Ovary (tissue), 9 donors: Measurements from ENCODE around the gene UBAC1. TPM values are rescaled to one million over a fixed set of nuclear protein-coding genes. Genes with fewer than 3 reads are reported as not detected.

Source experiments
- DNase-seq, 5 donors: peaks; one replicate each; pipeline ENCODE4 v3.0.0-alpha.2; 2019 to 2020
- H3K27ac ChIP-seq, 2 donors: fragments of 200-600 bp; one replicate each; pipeline versions ENCODE4 v1.5.1 to v1.8.0; 2019 to 2022
- H3K27me3 ChIP-seq: fragments of 200-600 bp; one replicate; pipeline ENCODE4 v1.8.0; 2022
- H3K36me3 ChIP-seq: fragments of 200-600 bp; sonication (generic); one replicate; pipeline ENCODE4 v1.5.1; 2019
- H3K4me1 ChIP-seq: one replicate; pipeline ENCODE4 v1.8.1; 2013; ENCODE audit warnings: mild to moderate bottlenecking, moderate library complexity; ENCODE audit not compliant: insufficient read depth
- H3K4me3 ChIP-seq: fragments of 200-600 bp; sonication (generic); one replicate; pipeline ENCODE4 v1.5.1; 2017
- H3K9me3 ChIP-seq, 2 donors: fragments of 200-600 bp in 1 of 2; sonication (generic) in 1 of 2; one replicate each; pipeline versions ENCODE4 v1.5.1 to v1.8.1; 2013 to 2019; ENCODE audit warnings: mild to moderate bottlenecking in 1 of 2, moderate library complexity in 1 of 2
- EP300 ChIP-seq: sonication (generic); formaldehyde crosslinking; IDR thresholded peaks from one replicate; pipeline ENCODE4 v1.6.1; 2017; ENCODE audit warnings: antibody characterized with exemption
- POLR2A ChIP-seq: fragments of 450-650 bp; IDR thresholded peaks from one replicate; pipeline ENCODE4 v1.6.1; 2017; ENCODE audit warnings: antibody characterized with exemption, mild to moderate bottlenecking, moderate library complexity
- WGBS, 3 donors: extraction: QIAGEN DNeasy Blood & Tissue Kit in 1 of 3; methylation state at CpG; one replicate each; pipeline versions ENCODE4 v1.1.5 to v1.1.7; 2013 to 2017; 5-methylcytosine and 5-hydroxymethylcytosine counted together
- intact Hi-C, 4 donors: fragments of 100-400 bp; cut with DNase I; formaldehyde crosslinking; loops; one replicate each; pipeline versions ENCODE4 v1.11.0 to v1.15.1; 2022 to 2023
- polyA plus RNA-seq, 2 donors: library from polyadenylated mRNA; stranded (reverse); fragments of 200-250 nt in 1 of 2; fragments of 350-450 nt in 1 of 2; fragmentation: Illumina TruSeq in 1 of 2; extraction: RNeasy Lipid Tissue Mini Kit (QIAGEN cat#74804) in 1 of 2; gene quantifications; one replicate each; pipeline ENCODE4 v1.2.3, GENCODE V29; 2013 to 2014
- total RNA-seq, 7 donors: library from RNA; depleted of rRNA in 2 of 7; stranded (reverse); fragments of >200 nt in 2 of 7; fragmentation: NEBNext Ultra II Directional in 3 of 7; extraction: Animal tissue kit (Norgen Biotek cat#: 25700) in 3 of 7; gene quantifications; one replicate each; pipeline versions ENCODE4 v1.1.0 to v1.2.4, GENCODE V29; 2016 to 2023
- TF ChIP-seq, protein P1 (sequence below), 3 donors: fragments of 450-650 bp in 2 of 3; fragments of 200-600 bp in 1 of 3; IDR thresholded peaks; one replicate each; pipeline versions ENCODE4 v1.5.1 to v1.8.0; 2016 to 2022; ENCODE audit warnings: antibody characterized with exemption in 3 of 3, mild to moderate bottlenecking in 1 of 3
- donor health status: DM: no; HTN: no; CAD: no; lungs with moderate emphysema.
- donor health status: DM: no; HTN: no; CAD: no.
- donor health status: Bipolar disorder and iron deficiency.
- donor health status: DM: yes; HTN: yes; CAD: no.
- donor health status: DM: no; HTN: no; CAD: no.
- donor health status: DM: yes; HTN: yes; CAD: no.

Gene UBAC1
- total and polyA plus RNA-seq, 9 donors: 19.7 to 42.0 (median 33.4) TPM

DNA sequence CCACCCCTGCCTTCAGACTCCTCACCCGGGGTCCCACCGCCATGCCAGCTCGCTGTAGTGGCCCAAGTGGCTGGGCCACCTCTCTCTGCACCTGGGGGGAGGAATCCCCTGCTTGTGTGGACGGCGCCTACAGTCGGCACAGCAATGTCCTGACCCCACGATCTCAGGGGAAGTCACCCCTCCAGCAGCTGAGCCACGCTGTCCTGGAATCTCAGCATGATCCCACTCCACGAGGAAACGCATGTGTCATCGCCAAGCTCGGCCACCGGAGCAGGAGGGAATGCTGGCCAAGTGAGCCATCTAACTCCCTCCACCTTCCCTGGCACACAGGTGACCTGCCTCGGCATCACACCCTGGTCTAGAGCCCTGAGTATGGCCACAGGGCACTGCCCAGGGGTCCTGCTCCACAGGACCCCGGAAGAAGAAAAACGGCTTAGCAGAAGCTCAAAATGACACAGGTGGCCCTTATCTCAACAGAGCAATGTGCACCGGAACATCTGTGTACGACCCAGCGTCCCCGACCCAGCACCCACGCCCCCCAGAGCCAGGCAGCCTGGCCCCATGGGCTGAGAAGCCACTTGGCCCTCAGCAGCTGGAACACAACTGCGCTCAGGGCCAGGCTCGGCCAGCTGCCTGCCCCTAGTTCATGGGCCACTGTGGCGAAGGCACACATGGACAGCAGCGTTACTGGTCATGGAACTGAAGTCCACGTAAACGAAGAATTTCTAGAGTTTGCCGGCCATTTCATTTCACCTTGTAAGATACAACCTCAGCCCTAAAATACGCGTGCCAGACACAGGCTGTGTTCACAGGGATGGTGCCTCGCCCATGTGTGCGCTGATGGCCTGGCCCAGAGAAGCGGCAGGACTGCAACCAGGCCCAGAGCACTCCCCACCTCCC lies 30.5 kb downstream of the UBAC1 start:
- H3K9me3 ChIP-seq: no peaks in the 10 kb centered on the region
- no peaks in the 10 kb centered on the region for H3K4me1 ChIP-seq
- H3K27me3 ChIP-seq: no peaks in the 10 kb centered on the region
- no peak for TF ChIP-seq POLR2A
- no peak for TF ChIP-seq EP300
- TF ChIP-seq, protein P1, sequence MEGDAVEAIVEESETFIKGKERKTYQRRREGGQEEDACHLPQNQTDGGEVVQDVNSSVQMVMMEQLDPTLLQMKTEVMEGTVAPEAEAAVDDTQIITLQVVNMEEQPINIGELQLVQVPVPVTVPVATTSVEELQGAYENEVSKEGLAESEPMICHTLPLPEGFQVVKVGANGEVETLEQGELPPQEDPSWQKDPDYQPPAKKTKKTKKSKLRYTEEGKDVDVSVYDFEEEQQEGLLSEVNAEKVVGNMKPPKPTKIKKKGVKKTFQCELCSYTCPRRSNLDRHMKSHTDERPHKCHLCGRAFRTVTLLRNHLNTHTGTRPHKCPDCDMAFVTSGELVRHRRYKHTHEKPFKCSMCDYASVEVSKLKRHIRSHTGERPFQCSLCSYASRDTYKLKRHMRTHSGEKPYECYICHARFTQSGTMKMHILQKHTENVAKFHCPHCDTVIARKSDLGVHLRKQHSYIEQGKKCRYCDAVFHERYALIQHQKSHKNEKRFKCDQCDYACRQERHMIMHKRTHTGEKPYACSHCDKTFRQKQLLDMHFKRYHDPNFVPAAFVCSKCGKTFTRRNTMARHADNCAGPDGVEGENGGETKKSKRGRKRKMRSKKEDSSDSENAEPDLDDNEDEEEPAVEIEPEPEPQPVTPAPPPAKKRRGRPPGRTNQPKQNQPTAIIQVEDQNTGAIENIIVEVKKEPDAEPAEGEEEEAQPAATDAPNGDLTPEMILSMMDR (IDR thresholded peaks at IDR 0.05): no peak
- intact Hi-C loops: no loop called here
- no peak overlapping the region for H3K4me3 ChIP-seq
- DNase-seq: no peak
- H3K36me3 ChIP-seq: no peaks in the 10 kb centered on the region
- no peak overlapping the region for H3K27ac ChIP-seq
- WGBS, 3 donors: 90 to 94% (median 92%) methylated on average over 33 of the region's 33 CpGs

DNA sequence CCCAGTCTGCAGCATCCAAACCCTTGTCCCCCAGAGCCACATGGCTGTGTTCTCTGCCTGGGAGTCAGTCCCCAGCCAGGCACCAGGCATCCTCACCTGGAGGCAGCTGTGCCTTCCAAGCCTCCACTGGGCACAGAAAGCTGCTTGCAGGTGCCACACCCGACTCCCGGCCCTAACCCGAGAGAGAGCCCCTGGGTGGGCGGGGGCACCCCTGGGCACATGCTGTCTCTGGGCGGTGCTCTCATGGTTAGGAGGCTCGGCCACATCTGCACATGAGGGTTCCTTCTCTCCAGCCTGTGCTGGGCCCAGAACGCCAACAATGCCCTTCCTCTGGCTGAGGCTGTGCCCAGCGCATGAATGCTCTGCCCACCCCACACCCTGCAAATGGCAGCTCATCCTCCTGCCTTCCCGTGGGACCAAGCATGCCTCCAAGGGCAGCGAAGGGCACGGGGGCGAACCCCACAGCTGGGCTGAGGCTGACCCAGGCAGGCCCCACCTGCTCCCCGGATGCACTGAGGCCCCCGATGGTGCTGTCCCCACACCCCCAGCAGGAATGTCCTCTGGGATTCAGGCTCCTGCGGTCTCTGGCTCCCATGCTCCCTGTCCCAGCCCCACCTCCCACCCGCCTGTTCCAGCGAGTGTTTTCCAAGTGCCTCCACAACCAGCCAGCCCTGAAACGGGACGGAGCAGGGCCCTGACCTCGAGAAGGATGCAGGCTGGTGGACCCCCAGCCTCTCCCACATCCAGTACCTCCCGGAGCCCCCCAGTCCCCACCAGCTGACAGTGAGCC lies 31.3 kb downstream of the UBAC1 start:
- no peaks in the 10 kb centered on the region for H3K36me3 ChIP-seq
- no peak overlapping the region for H3K4me3 ChIP-seq
- H3K27me3 ChIP-seq: no peaks in the 10 kb centered on the region
- H3K9me3 ChIP-seq: no peaks in the 10 kb centered on the region
- no peak for DNase-seq
- 87 to 88% (median 87%) methylated on average over 16 to 21 of the region's 21 CpGs for WGBS, 3 donors
- no peak overlapping the region for H3K27ac ChIP-seq
- intact Hi-C loops: no loop called here
- no peak for TF ChIP-seq EP300
- no peak for TF ChIP-seq POLR2A
- TF ChIP-seq, protein P1 (IDR thresholded peaks at IDR 0.05): no peak
- H3K4me1 ChIP-seq: no peaks in the 10 kb centered on the region

DNA sequence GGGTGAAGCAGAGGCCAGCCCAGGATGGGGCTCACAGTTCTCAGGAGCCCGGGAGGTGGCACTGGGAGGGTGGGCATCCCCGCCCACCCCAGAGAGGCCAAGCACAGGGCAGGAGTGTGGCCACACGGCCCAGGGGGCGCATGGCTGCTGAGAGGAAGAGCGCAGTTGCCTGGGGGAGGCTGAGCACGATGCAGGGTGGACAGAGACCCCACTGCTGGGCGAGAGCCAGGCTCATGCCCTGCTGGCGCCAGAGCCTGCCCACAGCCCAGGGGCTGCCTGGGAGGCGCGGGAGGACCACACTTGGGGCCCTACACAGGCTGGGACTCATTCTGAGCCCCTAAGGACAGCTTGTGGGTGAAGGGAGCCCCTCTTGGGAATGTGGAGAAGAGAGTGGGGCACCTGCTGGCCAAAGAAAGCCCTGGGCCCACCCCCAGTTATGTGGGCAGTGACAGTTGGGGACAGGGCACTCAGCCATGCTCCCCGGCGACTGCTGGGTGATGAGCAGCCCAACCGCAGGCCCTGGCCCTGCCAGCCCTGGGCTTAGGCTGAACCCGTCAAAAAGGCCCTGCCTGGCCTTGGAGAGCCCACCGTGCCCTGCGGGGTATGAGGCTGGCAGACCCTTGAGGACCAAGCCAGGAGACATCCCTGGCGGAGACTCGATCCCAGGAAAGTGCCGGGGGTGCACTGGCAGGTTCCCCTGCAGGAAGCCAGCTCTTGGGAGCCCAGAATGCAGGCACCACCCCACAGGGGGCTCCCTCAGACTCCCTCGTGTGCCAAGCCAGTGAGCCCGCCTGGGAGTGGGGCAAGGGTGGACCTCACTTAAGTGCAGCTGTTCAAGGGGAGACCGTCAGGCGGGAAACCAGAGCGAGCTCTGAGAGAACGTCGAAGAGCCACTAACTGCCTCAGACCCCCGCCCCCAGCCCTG lies 32.2 kb downstream of the UBAC1 start:
- Histone ChIP-seq H3K36me3 (no peaks in the 10 kb centered on the region), H3K27ac (no peak overlapping the region), H3K4me1 (no peaks in the 10 kb centered on the region), H3K9me3 (no peaks in the 10 kb centered on the region), H3K27me3 (no peaks in the 10 kb centered on the region), H3K4me3 (no peak overlapping the region)
- intact Hi-C loops: no loop called here
- DNase-seq: no peak
- TF ChIP-seq EP300: no peak
- TF ChIP-seq POLR2A: no peak
- TF ChIP-seq, protein P1 (IDR thresholded peaks at IDR 0.05): no peak
- WGBS, 3 donors: 87 to 93% (median 89%) methylated on average over 26 to 27 of the region's 27 CpGs
